ENCODE measurements around the gene DNAH14. TPM values are rescaled to one million over a fixed set of nuclear protein-coding genes. Genes with fewer than 3 reads are reported as not detected.
"Not testable (repeated sequence)": the region's sequence is repeated elsewhere in the genome, so short reads cannot be mapped to it uniquely, and the experiment has no call there.

Gene DNAH14
- total RNA-seq, 1 donor from 2014 or later: 26.5 TPM

DNA sequence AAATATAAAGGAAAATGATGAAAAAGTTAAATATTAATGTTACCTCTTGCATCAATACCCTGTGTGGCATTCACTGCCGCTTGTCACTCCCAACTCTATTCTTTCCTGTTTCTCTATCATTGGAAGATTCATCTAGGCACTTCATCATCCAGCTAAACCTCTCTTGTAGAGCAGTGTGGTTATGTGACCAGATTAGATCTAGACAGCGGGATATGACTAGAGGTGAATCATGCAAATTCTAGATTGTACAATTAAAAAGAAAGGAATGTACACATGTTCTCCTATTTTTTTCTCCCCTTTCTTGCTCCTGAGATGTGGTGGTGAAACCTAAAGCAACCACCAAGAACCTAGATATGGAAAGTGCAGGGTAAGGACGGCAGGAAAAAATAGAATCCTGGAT lies 324.3 kb downstream of the DNAH14 start:
- DNase-seq (ENCODE audit: low spot score): no peak

DNA sequence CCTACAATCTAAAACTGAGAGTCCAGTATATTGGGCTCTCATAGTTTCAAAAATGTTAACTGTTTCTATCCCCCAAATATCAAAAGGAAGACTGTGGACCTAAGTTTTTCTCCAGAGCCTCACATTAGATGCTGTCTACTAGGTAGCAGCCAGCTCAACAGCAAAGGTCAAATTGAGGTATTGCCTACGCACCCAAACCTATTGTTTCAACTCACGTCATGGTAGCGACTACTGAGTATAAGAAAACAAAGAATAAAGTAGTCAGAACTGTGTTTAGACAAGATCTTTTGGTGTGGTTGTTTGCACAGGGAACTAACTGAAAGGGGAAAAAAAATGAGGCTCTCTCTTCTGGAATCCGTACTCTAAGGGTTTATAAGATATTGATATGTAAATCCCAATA lies 325.2 kb downstream of the DNAH14 start:
- DNase-seq (ENCODE audit: low spot score): no peak

DNA sequence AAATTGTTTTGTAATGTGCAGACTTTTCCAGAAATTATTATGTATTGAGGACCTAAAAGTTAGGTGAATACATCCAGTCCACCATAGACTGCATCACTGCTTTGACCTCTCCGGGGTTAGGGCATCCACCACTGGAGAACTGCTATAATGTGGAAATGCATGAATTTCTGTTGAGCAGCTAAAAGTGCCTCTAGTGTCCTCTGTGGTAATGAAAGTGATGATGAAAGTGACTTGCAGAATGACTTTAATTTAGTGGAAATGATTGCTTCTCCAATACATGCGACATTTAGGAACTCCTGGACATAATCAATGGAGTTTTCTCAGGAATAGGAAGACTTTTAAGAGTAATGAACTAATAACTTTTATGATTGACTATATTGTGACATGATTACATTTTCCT lies 327.6 kb downstream of the DNAH14 start:
- no peak for DNase-seq (ENCODE audit: low spot score)

DNA sequence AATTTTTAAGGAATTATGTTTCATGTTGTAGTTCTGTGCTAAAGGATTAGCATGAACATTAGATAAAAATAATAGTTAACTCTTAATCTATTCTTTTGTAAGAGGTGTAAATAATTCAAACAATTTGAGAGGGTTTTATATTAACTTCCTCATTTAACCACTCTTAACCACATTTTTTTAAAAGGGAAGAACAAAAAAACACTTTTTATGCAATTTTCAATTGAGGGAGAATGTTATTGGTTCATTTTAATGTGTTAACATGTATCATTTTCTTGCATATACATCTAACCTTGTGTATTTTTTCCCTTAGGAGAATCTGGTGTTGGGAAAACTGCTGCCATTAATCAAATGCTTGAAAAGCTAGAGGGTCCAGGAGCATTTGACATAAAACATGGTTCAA lies 329.3 kb downstream of the DNAH14 start:
- no peak for DNase-seq (ENCODE audit: low spot score)

DNA sequence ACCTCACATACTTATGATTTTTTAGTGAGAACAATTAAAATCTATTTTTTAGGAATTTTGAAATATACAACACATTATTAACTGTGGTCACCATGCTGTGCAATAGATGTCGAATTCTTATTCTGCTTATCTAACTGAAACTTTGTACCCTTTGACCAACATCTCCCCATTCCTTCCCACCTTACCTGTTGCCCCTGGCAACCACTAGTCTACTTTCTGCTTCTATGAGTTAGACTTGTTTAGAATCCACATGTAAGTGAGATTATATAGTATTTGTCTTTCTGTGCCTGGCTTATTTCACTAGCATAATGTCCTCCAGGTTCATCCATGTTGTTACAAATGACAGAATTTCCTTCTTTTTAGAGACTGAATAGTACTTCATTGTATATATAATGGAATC lies 330.1 kb downstream of the DNAH14 start:
- DNase-seq (ENCODE audit: low spot score): no peak

DNA sequence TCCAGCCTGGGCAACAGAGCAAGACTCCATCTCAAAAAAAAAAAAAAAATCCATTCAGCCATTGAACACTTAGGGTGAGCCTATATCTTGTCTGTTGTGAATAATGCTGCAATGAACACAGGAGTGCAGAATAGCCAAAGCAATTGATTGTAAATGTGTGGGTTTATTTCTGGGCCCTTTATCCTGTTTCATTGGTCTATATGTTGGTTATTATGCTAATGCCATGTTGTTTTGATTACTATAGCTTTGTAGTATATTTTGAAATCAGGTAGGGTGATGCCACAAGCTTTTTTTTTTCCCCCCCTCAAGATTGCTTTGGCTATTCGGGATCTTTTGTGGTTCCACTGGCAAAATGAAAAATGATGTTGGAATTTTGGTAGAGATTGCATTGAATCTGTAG lies 330.8 kb downstream of the DNAH14 start:
- no peak for DNase-seq (ENCODE audit: low spot score)

DNA sequence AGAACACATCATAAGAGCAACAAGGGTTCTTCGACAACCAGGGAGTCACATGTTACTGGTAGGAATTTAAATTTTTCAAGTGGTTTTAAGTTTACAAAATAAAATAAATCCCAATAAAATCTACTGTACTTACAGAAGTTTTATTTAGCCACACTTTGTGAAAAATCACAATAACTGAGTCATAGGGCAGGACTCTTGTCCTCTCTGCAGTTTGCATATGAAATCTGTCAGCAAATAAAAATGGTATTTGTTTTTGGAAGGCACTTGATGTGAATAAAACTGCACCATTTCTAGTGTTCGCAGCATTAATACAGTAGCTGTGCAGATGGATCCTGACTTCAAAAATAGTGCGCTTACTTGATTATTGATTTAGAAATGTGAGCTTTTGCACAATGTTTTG lies 348.0 kb downstream of the DNAH14 start:
- DNase-seq (ENCODE audit: low spot score): no peak

DNA sequence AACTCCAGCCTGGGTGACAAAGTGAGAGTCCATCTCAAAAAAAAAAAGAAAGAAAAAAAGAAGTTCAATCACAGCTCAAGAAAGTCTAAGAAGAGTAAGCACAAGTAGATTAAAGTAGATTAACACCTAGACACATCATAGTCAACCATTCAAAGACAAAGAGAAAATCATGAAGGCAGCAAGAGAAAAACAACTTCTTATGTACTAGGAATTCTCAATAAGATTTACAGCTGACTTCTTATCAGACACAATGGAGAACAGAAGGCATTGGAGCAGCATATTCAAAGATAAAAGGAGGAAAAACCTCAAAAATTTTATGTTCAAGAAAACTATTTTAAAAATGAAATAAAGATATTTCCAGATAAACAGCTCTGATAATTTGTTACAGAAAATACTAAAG lies 351.1 kb downstream of the DNAH14 start:
- no peak for DNase-seq (ENCODE audit: low spot score)

DNA sequence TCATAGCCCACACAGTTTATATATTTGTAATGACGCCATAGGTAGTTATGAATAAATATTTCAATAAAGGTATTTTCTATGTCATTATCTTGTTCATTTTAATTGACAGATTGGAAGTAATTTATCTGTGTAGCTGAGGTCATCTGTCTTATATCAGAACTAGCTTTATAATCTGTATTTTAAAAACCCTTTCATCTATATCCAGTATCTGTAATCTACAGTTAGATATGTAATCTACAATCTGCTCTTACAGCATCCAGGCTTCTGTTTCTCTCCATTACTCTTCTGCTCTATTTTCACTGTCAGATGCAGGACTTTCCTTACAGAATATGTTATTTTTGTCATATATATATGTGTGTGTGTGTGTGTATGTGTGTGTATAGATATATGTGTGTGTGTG lies 360.8 kb downstream of the DNAH14 start:
- DNase-seq (ENCODE audit: low spot score): no peak

DNA sequence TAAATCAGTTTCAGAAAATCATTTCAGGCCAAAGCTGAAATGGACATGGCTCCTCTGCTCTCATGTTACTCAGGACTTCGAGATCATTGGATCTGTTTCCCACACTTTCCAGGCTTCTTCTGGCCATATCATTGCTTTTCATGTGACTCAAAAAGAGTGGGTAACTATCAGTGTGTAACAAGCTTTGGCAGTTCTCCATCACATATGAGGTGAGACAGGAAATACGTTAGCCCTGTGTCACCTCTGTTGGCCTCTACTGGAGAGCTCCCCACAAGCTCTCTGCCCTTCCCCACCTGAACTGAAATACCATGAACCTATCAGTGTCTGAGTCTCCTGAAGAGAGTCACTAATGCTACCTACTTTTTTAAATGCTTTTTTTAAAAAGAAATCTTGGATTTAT lies 370.1 kb downstream of the DNAH14 start:
- no peak for DNase-seq (ENCODE audit: low spot score)

DNA sequence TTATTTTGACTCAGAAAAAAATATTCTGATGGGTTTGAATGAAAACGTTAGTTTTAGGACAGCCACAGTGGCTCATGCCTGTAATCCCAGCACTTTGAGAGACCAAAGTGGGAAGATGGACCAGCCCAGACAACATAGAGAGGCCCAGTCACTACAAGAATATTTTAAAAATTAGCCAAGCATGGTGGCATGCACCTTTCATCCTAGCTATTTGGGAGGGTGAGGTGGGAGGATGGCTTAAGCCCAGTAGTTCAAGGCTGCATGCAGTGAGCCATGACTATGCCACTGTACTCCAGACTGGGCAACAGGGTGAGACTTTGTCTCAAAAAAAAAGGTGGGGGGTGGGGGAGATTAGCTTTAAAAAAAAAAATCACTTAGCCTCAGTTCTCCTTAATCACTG lies 370.9 kb downstream of the DNAH14 start:
- no peak for DNase-seq (ENCODE audit: low spot score)

DNA sequence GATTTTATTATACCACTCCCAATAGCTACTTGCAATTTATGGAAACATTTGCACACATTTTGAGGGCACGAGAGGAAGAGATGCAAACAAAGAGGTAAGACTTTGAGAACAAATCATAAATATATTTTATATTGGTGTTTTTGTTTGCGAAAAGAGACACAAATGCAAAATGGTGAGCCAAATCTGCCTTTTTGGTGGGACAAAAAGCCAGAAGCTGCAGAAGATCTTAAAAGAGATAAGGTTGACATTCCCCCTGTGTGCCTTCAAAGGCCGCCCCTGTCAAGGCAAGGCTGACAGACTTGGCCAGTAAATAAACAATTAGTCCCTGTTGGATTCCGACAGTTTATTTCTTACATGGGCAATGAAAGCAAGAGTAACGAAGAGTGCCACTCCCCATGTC lies 375.5 kb downstream of the DNAH14 start:
- no peak for DNase-seq (ENCODE audit: low spot score)

DNA sequence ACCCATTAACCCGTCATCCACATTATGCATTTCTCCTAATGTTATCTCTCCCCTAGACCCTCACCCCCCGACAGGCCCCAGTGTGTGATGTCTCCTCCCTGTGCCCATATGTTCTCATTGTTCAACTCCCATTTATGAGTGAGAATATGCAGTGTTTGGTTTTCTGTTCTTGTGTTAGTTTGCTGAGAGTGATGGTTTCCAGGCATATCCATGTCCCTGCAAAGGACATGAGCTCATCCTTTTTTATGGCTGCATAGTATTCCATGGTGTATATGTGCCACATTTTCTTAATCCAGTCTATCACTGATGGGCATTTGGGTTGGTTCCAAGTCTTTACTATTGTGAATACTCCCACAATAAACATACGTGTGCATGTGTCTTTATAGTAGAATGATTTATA lies 381.1 kb downstream of the DNAH14 start:
- DNase-seq (ENCODE audit: low spot score): not testable (repeated sequence)

DNA sequence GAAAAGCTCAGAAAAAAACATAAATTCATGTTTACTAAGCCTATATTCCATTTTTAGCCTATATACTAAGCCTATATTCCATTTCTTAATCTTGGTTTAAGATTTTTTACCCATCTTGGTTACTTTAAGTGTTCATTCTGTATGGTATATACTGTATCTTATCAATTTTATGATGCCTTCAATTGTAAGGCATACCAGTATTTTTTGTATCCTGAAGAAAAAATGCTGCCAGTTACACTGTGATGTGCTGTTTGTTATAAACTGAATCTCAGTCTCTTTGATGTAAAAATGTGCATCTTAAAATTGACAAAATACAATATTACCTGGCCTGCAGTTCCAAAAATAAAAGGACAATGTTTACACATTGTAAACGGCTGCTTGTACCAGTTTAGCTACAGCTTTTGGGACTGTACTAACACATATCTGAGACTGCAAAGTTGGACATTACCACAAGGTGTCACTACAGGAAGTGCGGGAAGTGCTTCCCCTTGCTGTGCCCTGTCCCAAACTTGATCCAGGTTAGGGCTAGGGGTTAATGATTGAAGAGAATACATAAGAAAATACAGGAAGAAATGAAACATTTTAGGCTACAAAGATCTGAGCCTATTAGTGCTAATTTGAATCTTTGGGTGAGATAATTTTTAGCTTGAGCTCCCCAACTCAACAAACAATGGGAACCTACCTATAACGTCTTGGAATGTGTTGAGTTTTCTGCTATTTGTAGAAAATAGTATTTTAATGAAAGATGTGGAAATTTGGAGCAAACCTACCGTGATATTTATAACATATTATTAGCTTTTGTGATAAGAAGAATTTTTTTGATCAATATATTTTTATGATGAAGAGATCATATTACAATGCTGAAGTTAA lies 389.5 kb downstream of the DNAH14 start:
- DNase-seq (ENCODE audit: low spot score): peak; percentile 41

DNA sequence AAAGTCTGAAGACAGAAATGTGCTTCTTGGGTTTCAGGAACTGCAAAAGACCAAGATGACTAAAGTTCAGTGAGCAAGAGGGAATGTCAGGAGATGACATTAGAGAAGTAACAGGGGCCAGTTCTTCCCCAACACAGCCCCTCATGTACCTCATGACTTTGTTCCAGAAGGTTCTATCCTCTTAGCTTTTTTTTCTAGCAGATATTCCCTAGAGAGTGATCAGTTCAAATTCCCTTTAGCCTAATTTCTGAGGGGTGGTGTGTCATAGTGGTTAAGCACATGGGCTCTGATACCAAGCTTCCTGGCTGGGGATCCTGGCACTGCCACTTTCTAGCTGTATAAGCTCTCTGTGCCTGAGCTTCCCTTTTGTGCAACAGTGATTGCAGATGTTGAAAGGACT lies 390.4 kb downstream of the DNAH14 start:
- DNase-seq (ENCODE audit: low spot score): no peak

DNA sequence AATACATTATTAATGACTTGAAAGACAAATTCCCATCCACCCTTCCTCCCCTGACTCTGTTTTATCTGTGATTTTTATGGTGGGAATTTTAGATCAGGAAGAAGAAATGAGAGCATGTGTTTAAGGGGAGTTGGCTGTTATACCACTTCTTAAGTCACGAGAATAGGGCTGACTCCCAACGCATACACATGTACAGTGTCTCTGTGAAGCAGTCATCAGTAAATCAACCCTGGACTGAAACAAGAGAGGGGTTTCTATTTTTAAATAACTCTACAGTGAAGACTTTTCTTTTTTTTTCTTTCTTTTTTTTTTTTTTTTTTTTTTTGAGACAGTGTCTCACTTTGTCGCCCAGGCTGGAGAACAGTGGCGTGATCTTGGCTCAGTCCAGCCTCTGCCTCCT lies 392.3 kb downstream of the DNAH14 start:
- no peak for DNase-seq (ENCODE audit: low spot score)

DNA sequence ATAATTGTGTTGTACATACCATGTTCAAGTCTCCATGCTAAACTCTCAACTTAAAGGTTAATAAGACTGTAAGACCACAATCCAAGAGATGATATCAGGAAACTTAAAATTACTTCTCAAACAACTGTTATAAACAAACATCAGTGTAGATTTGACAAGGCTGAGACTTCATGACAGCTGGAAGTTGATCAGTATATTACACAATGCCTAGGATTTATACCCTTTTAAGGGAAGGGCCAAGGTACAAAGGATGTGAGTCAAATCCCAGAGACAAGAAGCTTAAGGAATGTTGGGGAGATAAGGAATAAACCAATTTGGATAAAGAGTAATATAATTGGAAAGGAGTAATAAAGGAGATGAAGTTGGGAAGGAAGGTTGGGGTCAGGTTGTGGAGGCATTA lies 399.6 kb downstream of the DNAH14 start:
- DNase-seq (ENCODE audit: low spot score): no peak

DNA sequence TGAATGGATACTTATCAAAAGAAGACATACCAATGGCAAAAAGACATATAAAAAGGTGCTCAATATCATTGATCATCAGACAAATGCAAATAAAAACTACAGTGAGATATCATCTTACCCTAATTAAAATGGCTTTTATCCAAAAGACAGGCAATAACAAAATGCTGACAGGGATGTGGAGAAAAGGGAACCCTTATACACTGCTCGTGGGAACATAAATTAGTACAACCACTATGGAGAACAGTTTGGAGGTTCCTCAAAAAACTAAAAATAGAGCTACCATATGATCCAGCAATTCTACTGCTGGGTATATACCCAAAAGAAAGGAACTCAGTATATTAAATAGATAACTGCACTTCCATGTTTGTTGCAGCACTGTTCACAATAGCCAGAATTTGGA lies 400.5 kb downstream of the DNAH14 start:
- not testable (repeated sequence) for DNase-seq (ENCODE audit: low spot score)

DNA sequence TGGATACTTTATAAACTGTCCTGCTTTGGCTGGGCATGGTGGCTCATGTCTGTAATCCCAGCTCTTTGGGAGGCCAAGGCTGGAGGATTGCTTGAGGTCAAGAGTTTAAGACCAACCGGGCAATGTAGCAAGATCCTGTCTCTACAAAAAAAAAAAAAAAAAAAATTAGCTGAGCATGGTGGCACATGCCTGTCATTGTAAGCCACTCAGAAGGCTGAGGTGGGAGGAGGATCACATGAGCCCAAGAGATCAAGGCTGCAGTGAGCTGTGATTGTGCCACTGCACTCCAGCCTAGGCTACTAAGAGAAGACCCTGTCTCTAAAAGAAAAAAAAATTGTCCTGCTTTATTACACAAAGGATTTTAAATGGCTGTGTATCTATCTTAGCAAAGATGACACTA lies 403.2 kb downstream of the DNAH14 start:
- DNase-seq (ENCODE audit: low spot score): no peak

DNA sequence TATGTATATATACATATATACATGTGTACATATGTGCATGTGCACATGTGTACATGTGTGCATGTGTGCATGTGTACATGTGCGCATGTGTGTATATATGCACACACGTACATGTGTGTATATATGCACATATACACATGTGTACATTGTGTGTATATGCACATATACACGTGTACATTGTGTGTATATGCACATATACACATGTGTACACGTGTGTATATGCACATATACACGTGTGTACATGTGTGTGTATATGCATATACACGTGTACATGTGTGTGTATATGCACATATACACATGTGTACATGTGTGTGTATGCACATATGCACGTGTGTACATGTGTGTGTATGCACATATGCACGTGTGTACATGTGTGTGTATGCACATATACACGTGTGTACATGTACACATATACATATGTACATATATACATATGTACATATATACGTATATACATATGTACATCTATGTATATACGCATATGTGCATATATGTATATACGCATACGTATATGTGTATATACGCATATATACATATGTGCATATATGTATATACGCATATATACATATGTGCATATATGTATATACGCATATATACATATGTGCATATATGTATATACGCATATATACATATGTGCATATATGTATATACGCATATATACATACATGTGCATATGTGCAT lies 405.8 kb downstream of the DNAH14 start:
- DNase-seq (ENCODE audit: low spot score): not testable (repeated sequence)

DNA sequence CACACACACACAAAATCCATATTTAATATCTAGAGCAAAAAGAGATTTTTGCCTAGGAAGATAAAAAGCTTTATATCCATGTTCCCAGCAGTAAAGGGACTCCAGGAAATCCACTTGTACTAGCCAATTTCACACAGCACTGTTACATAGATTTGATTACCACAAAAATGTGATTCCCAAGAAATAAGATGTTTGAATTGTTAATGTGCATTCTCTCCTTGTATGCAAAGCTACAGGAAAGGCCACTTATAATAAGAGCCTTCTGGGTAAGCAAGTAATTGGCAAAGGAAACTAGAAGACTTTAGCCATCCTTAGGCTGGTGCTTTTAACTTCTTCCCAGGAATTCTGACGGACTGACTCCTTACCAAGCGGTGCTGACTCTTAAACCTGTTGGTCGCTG lies 409.1 kb downstream of the DNAH14 start:
- no peak for DNase-seq (ENCODE audit: low spot score)

DNA sequence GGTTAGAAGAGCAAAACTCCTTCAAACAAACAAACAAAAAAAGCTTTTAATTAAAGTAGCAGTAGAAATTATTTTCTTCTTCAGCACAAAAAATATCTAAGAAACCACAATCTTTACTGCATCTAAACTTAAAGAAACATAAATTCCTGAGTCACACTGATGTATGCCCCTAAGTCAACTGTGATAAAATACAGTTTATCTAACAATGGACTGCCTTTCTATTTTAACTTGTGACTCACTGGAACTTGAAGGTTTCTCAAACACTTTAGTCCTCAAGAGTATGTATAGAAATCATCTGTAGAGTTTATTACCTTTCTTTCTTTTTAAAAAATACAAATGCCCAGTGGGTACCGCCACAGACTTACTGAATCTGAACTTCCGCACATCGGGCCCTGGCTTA lies 412.2 kb downstream of the DNAH14 start:
- DNase-seq (ENCODE audit: low spot score): no peak

DNA sequence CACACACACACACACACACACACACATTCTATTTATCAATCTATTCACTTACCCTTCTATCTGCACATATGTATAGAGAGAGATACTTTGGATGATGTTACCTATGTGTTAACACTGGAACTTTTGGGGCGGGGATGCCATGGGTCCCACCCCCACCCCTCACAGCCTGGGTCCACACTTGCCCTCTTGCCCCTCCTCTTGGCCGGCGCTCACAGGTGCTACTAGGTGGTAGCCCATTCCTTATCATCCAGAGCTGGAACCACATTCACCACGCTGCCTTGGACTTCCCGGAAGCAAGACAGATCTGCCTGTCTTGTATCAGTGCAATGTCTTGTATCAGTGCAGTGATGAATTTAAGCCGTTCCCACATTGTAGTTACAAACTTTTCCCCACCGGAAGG lies 413.2 kb downstream of the DNAH14 start:
- no peak for DNase-seq (ENCODE audit: low spot score)

Measured in umbilical cord (tissue), 2 donors.